HepG2 (cell line): Measurements from ENCODE around the gene EHBP1. TPM values are rescaled to one million over a fixed set of nuclear protein-coding genes. Genes with fewer than 3 reads are reported as not detected.

Experiments
- BATF2 ChIP-seq: sonication (generic); formaldehyde crosslinking; IDR thresholded peaks from 2 replicates; pipeline ENCODE4 v1.8.0; 2022; ENCODE audit warnings: mild to moderate bottlenecking, missing genetic modification reagents, moderate library complexity
- ELF1 ChIP-seq: sonication (generic); formaldehyde crosslinking; IDR thresholded peaks from 2 replicates; pipeline ENCODE4 v1.4.0; 2020; ENCODE audit warnings: missing genetic modification reagents
- HNRNPL ChIP-seq: fragments of 200-400 bp; formaldehyde crosslinking; IDR thresholded peaks from 2 replicates; pipeline ENCODE4 v1.6.1; 2017; ENCODE audit warnings: mild to moderate bottlenecking, low read depth, low read length
- NFE2L2 ChIP-seq: fragments of 150-350 bp; IDR thresholded peaks from 2 replicates; pipeline ENCODE4 v1.6.1; 2014; ENCODE audit warnings: low read length
- USF2 ChIP-seq, 2 experiments: sonication (generic) in 1 of 2; formaldehyde crosslinking in 1 of 2; IDR thresholded peaks; 2 replicates each; pipeline versions ENCODE4 v1.5.1 to v1.6.1; 2011 to 2020; ENCODE audit warnings: borderline replicate concordance in 1 of 2, low read depth in 1 of 2, low read length in 1 of 2, mild to moderate bottlenecking in 1 of 2, missing genetic modification reagents in 1 of 2, moderate library complexity in 1 of 2
- ZNF263 ChIP-seq: sonication (generic); formaldehyde crosslinking; IDR thresholded peaks from 2 replicates; pipeline ENCODE4 v1.4.0; 2020; ENCODE audit warnings: missing genetic modification reagents
- ZNF3 ChIP-seq: IDR thresholded peaks from 2 replicates; pipeline ENCODE4 v1.7.0; 2017; ENCODE audit warnings: inconsistent platforms
- ZNF33B ChIP-seq: sonication (generic); formaldehyde crosslinking; IDR thresholded peaks from 2 replicates; pipeline ENCODE4 v1.5.1; 2020; ENCODE audit warnings: mild to moderate bottlenecking, missing genetic modification reagents
- ZNF343 ChIP-seq: sonication (generic); formaldehyde crosslinking; IDR thresholded peaks from 2 replicates; pipeline ENCODE4 v1.4.0; 2020; ENCODE audit warnings: mild to moderate bottlenecking, missing genetic modification reagents
- ZNF570 ChIP-seq: sonication (generic); formaldehyde crosslinking; IDR thresholded peaks from 2 replicates; pipeline ENCODE4 v1.4.0; 2020; ENCODE audit warnings: mild to moderate bottlenecking, missing genetic modification reagents, borderline replicate concordance
- ZNF580 ChIP-seq: IDR thresholded peaks from 2 replicates; pipeline ENCODE4 v1.6.1; 2016; ENCODE audit warnings: low read depth, borderline replicate concordance
- ZNF619 ChIP-seq: sonication (generic); formaldehyde crosslinking; IDR thresholded peaks from 2 replicates; pipeline ENCODE4 v1.4.0; 2020; ENCODE audit warnings: mild to moderate bottlenecking, missing genetic modification reagents
- ZSCAN12 ChIP-seq: sonication (generic); formaldehyde crosslinking; IDR thresholded peaks from 2 replicates; pipeline ENCODE4 v1.9.0; 2021; ENCODE audit warnings: mild to moderate bottlenecking, missing genetic modification reagents
- polyA plus RNA-seq, 8 experiments: library from polyadenylated mRNA; depleted of rRNA in 3 of 8; stranded (reverse) in 7 of 8; unstranded in 1 of 8; fragments of >200 nt; fragmentation: Illumina TruSeq in 4 of 8; extraction: Trizol in 4 of 8; gene quantifications; 2 replicates each; pipeline versions ENCODE4 v1.2.1 to v1.2.3, GENCODE V29; 2011 to 2016; ENCODE audit warnings: low read depth in 4 of 8, missing spikeins in 1 of 8, mixed read lengths in 1 of 8; ENCODE audit not compliant: insufficient read depth in 1 of 8
- total RNA-seq, 5 experiments: library from RNA; depleted of rRNA; stranded (reverse); fragments of >200 nt; fragmentation: Illumina TruSeq; extraction: Trizol; gene quantifications; 2 replicates each; pipeline ENCODE4 v1.2.3, GENCODE V29; 2016; ENCODE audit warnings: low read depth in 1 of 5
- TF ChIP-seq, protein P1 (sequence below): sonication (generic); formaldehyde crosslinking; IDR thresholded peaks from 2 replicates; pipeline ENCODE4 v1.4.0; 2020; ENCODE audit warnings: mild to moderate bottlenecking, missing genetic modification reagents
- TF ChIP-seq, protein P2 (sequence below): IDR thresholded peaks from 2 replicates; pipeline ENCODE4 v1.6.1; 2016; ENCODE audit warnings: missing biosample characterization, missing genetic modification reagents, low read depth

EHBP1 gene
- total and polyA plus RNA-seq, 2 of the 13 experiments (the other 11 are each of a cell fraction or from before 2014, with no cell fraction given) = 93.5 to 146 TPM

- 0 out of 2 replicates have a peak, but pooled peaks have one; percentile 29 for TF ChIP-seq USF2 (IDR thresholded peaks at IDR 0.05; ENCODE audit: low read depth, low read length)
- TF ChIP-seq USF2 (CRISPR knock-in tag; IDR thresholded peaks at IDR 0.05; ENCODE audit: borderline replicate concordance) = no peak; the same call in 1 of the 2 replicates
- no peak for TF ChIP-seq ZNF570 (CRISPR knock-in tag)
- TF ChIP-seq, protein P1, sequence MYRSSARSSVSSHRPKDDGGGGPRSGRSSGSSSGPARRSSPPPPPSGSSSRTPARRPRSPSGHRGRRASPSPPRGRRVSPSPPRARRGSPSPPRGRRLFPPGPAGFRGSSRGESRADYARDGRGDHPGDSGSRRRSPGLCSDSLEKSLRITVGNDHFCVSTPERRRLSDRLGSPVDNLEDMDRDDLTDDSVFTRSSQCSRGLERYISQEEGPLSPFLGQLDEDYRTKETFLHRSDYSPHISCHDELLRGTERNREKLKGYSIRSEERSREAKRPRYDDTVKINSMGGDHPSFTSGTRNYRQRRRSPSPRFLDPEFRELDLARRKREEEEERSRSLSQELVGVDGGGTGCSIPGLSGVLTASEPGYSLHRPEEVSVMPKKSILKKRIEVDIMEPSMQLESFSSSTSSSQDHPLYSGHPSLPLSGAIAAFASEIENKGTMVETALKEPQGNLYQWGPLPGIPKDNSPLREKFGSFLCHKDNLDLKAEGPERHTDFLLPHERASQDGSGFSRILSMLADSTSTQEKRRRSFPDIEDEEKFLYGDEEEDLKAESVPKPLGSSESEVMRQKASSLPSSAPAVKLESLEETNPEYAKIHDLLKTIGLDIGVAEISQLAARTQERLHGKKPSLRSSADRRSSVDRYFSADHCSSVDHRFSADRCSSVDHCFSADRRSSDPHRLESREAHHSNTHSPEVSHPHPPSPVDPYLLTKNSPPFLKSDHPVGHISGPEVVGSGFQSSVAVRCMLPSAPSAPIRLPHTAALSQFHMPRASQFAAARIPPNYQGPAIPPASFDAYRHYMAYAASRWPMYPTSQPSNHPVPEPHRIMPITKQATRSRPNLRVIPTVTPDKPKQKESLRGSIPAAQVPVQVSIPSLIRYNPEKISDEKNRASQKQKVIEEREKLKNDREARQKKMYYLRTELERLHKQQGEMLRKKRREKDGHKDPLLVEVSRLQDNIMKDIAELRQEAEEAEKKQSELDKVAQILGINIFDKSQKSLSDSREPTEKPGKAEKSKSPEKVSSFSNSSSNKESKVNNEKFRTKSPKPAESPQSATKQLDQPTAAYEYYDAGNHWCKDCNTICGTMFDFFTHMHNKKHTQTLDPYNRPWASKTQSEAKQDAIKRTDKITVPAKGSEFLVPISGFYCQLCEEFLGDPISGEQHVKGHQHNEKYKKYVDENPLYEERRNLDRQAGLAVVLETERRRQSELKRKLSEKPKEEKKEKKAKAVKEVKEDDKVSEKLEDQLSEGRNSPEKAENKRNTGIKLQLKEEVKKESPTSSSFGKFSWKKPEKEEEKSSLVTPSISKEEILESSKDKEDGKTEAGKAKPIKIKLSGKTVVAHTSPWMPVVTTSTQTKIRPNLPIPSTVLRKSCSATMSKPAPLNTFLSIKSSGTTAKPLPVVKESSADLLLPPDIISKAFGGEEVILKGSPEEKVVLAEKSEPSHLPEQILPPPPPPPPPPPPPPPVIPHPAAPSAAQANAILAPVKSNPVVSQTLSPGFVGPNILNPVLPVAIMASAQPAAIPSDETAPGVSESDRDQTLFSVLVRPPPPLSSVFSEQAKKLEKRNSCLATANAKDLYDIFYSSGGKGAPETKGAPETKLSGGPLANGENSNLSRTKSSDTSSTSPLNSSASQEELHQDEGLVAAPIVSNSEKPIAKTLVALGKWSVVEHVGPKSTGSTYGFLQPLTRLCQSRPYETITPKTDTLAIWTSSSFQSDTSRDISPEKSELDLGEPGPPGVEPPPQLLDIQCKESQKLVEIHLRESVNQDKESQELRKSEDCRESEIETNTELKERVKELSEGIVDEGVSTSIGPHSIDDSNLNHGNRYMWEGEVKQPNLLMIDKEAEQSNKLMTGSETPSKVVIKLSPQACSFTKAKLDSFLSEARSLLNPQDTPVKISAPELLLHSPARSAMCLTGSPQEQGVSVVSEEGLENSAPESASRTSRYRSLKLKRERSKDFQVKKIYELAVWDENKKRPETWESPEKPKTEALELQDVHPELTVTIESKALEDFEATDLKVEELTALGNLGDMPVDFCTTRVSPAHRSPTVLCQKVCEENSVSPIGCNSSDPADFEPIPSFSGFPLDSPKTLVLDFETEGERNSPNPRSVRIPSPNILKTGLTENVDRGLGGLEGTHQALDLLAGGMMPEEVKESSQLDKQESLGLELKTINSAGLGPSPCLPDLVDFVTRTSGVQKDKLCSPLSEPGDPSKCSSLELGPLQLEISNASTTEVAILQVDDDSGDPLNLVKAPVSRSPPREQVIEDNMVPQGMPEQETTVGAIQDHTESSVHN = no peak
- peak; percentile 25; the same call in 1 of the 2 replicates for TF ChIP-seq ZNF343 (CRISPR knock-in tag)
- peak; percentile 65; the same call in 1 of the 2 replicates for TF ChIP-seq ZSCAN12 (CRISPR knock-in tag)
- no peak for TF ChIP-seq ZNF3
- TF ChIP-seq BATF2 (CRISPR knock-in tag) = no peak
- 0 out of 2 replicates have a peak, but pooled peaks have one; percentile 5 for TF ChIP-seq ZNF619
- 0 out of 2 replicates have a peak, but pooled peaks have one; percentile 72 for TF ChIP-seq HNRNPL
- TF ChIP-seq, protein P2, sequence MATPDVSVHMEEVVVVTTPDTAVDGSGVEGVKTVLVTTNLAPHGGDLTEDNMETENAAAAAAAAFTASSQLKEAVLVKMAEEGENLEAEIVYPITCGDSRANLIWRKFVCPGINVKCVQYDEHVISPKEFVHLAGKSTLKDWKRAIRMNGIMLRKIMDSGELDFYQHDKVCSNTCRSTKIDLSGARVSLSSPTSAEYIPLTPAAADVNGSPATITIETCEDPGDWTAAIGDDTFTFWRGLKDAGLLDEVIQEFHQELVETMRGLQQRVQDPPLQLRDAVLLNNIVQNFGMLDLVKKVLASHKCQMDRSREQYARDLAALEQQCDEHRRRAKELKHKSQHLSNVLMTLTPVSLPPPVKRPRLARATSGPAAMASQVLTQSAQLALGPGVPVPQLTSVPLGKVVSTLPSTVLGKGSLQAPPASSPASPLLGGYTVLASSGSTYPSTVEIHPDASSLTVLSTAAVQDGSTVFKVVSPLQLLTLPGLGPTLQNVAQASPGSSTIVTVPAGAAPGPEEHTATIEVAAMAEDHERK (CRISPR knock-in tag) = peak; percentile 19; the same call in 1 of the 2 replicates
- peak; percentile 88; the same call in 1 of the 2 replicates for TF ChIP-seq ZNF33B (CRISPR knock-in tag)
- peak; percentile 47; the same call in 1 of the 2 replicates for TF ChIP-seq ZNF263 (CRISPR knock-in tag)
- no peak for TF ChIP-seq NFE2L2
- peak; percentile 68 for TF ChIP-seq ELF1 (CRISPR knock-in tag)
- TF ChIP-seq ZNF580 (CRISPR knock-in tag) = peak; percentile 71; the same call in 1 of the 2 replicates
Observed at GRCh38 chr2:62705007-62705829, at the start of gene EHBP1 (continued).
